MCF 10A (cell line): Measurements from ENCODE around the gene UBE3A. TPM values are rescaled to one million over a fixed set of nuclear protein-coding genes. Genes with fewer than 3 reads are reported as not detected.

Experiments used
- BruUV-seq: library from RNA; stranded (reverse); fragments of 400-500 nt; replicated peaks from 2 replicates; lab custom pipeline; 2021; lab: Mats Ljungman, UMichigan
- CTCF ChIA-PET: fragments of 300-600 bp; sonication (Branson Sonifier 250); formaldehyde crosslinking; extraction: SDS; loops from one replicate; lab custom pipeline; 2021; ENCODE audit warnings: antibody characterized with exemption, inconsistent platforms; lab: Yijun Ruan, JAX
- POLR2A ChIA-PET: fragments of 300-600, 350-650 bp; sonication (Branson Sonifier 250); formaldehyde crosslinking; extraction: SDS; loops from one replicate; lab custom pipeline; 2020; ENCODE audit warnings: antibody characterized with exemption, inconsistent platforms; lab: Yijun Ruan, JAX
- DNase-seq: peaks from one replicate; pipeline ENCODE4 v3.0.0-alpha.2; 2018; ENCODE audit not compliant: unreplicated experiment
- H3K27ac Mint-ChIP-seq: one replicate; pipeline ENCODE4 v1.8.0; 2022; ENCODE audit warnings: mild to moderate bottlenecking, low read depth, mixed read lengths; ENCODE audit not compliant: unreplicated experiment
- H3K27me3 Mint-ChIP-seq: one replicate; pipeline ENCODE4 v1.8.0; 2022; ENCODE audit warnings: mixed read lengths; ENCODE audit not compliant: insufficient read depth, unreplicated experiment
- H3K36me3 Mint-ChIP-seq: one replicate; pipeline ENCODE4 v1.8.0; 2022; ENCODE audit warnings: mild to moderate bottlenecking, moderate library complexity, mixed read lengths; ENCODE audit not compliant: insufficient read depth, unreplicated experiment
- H3K4me1 Mint-ChIP-seq: one replicate; pipeline ENCODE4 v1.8.0; 2022; ENCODE audit warnings: mixed read lengths; ENCODE audit not compliant: insufficient read depth, unreplicated experiment
- H3K4me3 Mint-ChIP-seq: one replicate; pipeline ENCODE4 v1.8.0; 2022; ENCODE audit warnings: mild to moderate bottlenecking, moderate library complexity, mixed read lengths; ENCODE audit not compliant: unreplicated experiment
- H3K9me3 Mint-ChIP-seq: one replicate; pipeline ENCODE4 v1.8.0; 2022; ENCODE audit warnings: mixed read lengths; ENCODE audit not compliant: unreplicated experiment
- intact Hi-C: fragments of 100-400 bp; cut with micrococcal nuclease; formaldehyde crosslinking; loops from 2 replicates; pipeline ENCODE4 v1.14.1; 2022
- total RNA-seq: library from RNA; stranded (reverse); gene quantifications from 2 replicates; pipeline ENCODE4 v1.2.3, GENCODE V29; 2022
- TF ChIP-seq, protein P1 (sequence below): fragments of 200-600 bp; IDR thresholded peaks from one replicate; pipeline ENCODE4 v1.8.0; 2022; ENCODE audit warnings: antibody characterized with exemption, mild to moderate bottlenecking; ENCODE audit not compliant: unreplicated experiment

UBE3A gene
- total RNA-seq, 1 experiment from 2014 or later: 101 TPM

DNA sequence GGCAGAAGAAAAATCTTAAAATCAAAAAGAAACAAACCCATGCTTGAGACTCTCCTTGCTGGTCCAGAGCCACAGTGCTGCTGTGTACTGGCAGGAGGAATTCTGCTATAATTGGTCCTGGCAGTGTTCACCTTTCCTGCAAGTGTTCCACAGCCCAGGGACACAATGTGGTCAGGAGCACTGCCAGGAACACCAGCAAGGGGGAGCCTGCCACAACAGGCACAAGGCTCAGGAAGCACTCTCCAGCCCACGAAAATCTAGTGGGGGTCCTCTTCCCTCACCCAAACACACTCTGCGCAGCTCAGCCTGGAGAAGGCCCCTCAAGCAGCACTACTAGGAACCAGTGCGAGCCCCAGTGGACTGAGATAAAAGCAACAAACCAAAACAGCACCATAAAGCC, 92.9 kb downstream of the UBE3A start:
- BruUV-seq: no TSS peak
- intact Hi-C loops: loop anchor here (5.0 kb wide), 1 partner anchor 91 kb away; the partner anchor contains the start of gene UBE3A
- DNase-seq: peak; percentile 57
- H3K27me3 Mint-ChIP-seq: no peaks in the 10 kb centered on the region
- ChIA-PET CTCF (interaction anchor here (0.7 to 1.2 kb wide), 3 partner anchors 42 to 155 kb away, joined by 3 to 6 read pairs (median 3); no protein-coding TSS in a partner anchor), POLR2A (interaction anchor here (3.2 kb wide), 1 partner anchor 12 kb away, joined by 12 read pairs; no protein-coding TSS in a partner anchor)
- peak overlapping the region; percentile 1 for H3K4me3 Mint-ChIP-seq
- peaks cover 17% of the 10 kb centered on the region for H3K4me1 Mint-ChIP-seq
- H3K27ac Mint-ChIP-seq: peak overlapping the region; percentile 69
- peaks cover 8% of the 10 kb centered on the region for H3K9me3 Mint-ChIP-seq
- peaks cover 44% of the 10 kb centered on the region for H3K36me3 Mint-ChIP-seq
- TF ChIP-seq, protein P1, sequence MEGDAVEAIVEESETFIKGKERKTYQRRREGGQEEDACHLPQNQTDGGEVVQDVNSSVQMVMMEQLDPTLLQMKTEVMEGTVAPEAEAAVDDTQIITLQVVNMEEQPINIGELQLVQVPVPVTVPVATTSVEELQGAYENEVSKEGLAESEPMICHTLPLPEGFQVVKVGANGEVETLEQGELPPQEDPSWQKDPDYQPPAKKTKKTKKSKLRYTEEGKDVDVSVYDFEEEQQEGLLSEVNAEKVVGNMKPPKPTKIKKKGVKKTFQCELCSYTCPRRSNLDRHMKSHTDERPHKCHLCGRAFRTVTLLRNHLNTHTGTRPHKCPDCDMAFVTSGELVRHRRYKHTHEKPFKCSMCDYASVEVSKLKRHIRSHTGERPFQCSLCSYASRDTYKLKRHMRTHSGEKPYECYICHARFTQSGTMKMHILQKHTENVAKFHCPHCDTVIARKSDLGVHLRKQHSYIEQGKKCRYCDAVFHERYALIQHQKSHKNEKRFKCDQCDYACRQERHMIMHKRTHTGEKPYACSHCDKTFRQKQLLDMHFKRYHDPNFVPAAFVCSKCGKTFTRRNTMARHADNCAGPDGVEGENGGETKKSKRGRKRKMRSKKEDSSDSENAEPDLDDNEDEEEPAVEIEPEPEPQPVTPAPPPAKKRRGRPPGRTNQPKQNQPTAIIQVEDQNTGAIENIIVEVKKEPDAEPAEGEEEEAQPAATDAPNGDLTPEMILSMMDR: no peak

DNA sequence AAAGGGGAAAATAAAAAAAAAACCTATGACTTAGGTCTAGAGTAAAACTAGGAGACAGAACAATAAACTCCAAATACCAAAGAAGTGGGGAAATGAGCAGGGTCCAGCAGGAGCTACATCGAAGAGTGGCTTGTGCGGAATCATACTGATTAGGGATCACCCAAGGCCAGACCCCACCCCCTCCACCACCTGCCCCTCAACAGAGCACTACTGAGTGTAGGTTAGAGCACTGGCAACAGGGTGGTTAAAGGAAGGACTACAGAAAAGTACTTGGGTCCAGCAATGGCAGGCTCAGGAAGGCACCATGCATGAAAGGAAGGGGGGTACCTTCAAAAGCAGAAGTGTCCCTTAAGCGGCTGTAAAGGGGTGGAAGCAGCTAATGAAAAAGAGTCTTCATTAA, 96.2 kb downstream of the UBE3A start:
- TF ChIP-seq, protein P1: no peak
- Mint-ChIP-seq H3K27me3 (no peaks in the 10 kb centered on the region), H3K36me3 (peaks cover 66% of the 10 kb centered on the region), H3K9me3 (peaks cover 8% of the 10 kb centered on the region), H3K27ac (no peak overlapping the region), H3K4me1 (peaks cover 17% of the 10 kb centered on the region), H3K4me3 (no peak overlapping the region)
- ChIA-PET CTCF (interaction anchor here (0.6 kb wide), 1 partner anchor 457 kb away, joined by 3 read pairs; no protein-coding TSS in a partner anchor), POLR2A (interaction anchor here (0.8 kb wide), 1 partner anchor 20 kb away, joined by 4 read pairs; no protein-coding TSS in a partner anchor)
- intact Hi-C loops: no loop called here
- no TSS peak for BruUV-seq
- DNase-seq: no peak

DNA sequence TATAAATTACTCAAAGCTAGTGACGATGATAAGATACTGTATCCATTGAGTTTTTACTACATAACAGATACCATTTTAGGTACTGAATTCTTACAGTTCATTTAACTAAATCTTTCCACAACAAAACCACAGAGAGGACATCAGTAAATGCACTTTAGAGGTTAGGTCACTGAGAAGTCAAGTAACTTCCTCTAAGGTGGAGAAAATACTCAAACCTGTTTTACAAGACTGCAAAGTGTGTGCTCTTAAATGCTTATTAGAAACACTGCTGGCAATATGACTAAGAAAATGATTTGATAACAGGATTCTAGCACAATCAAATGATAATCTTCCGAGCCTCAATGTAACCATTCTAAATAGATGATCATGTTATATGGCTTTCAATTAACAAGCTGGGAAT, 99.4 kb downstream of the UBE3A start:
- Mint-ChIP-seq H3K36me3 (peaks cover 82% of the 10 kb centered on the region), H3K27me3 (no peaks in the 10 kb centered on the region), H3K4me1 (no peaks in the 10 kb centered on the region), H3K27ac (no peak overlapping the region), H3K4me3 (no peak overlapping the region), H3K9me3 (peaks cover 8% of the 10 kb centered on the region)
- DNase-seq: no peak
- TF ChIP-seq, protein P1: no peak
- intact Hi-C loops: no loop called here
- ChIA-PET POLR2A (no interaction called here), CTCF (no interaction called here)
- no TSS peak for BruUV-seq

DNA sequence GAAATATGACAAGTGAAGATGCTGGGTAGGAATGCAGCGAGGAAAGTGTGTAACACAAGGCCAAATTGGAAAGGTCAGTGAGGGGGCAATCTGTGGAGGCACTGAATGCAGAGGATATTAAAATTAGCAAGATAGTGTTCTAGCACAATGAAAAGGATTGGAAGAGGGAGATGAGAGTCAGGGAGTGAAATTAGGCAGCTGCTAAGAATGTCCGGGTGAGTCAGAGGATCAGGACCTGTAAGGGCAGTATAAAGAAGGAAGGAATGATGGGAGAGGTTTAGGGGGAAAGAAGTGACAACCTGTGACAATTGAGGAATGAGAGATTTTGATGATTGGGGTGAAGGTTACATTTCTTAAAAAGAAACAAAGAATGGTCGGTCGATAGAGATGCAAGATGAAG, 103.5 kb downstream of the UBE3A start:
- no peaks in the 10 kb centered on the region for H3K4me1 Mint-ChIP-seq
- peaks cover 8% of the 10 kb centered on the region for H3K9me3 Mint-ChIP-seq
- no peak overlapping the region for H3K4me3 Mint-ChIP-seq
- peaks cover 82% of the 10 kb centered on the region for H3K36me3 Mint-ChIP-seq
- intact Hi-C loops: no loop called here
- TF ChIP-seq, protein P1: no peak
- POLR2A ChIA-PET: no interaction called here
- DNase-seq: no peak
- no peaks in the 10 kb centered on the region for H3K27me3 Mint-ChIP-seq
- CTCF ChIA-PET: no interaction called here
- BruUV-seq: no TSS peak
- no peak overlapping the region for H3K27ac Mint-ChIP-seq
